HG02763 (cell line): ENCODE results near the gene BNC2.
"Not testable (repeated sequence)": the region's sequence is repeated elsewhere in the genome, so short reads cannot be mapped to it uniquely, and the experiment has no call there.

Source experiments
- ATAC-seq: cut with Tn5 transposase; IDR thresholded peaks from one replicate; pipeline ENCODE4 v1.9.1; 2021; ENCODE audit warnings: mild to moderate bottlenecking, moderate library complexity; ENCODE audit not compliant: unreplicated experiment

The BNC2 gene

GRCh38 chr9:16870596-16871335 lies at the start of gene BNC2:
TSS of gene BNC2 (minus strand) at chr9:16870670. CDS start at chr9:16870648, 22 bp downstream.
- ATAC-seq, result no peak

- ATAC-seq, result no peak
These were observed 48.5 kb upstream of the BNC2 start for GRCh38 chr9:16918920-16919319.

GRCh38 chr9:16915126-16915831 lies 44.8 kb upstream of the BNC2 start:
- no peak for ATAC-seq

- no peak for ATAC-seq
These were observed 41.7 kb upstream of the BNC2 start for GRCh38 chr9:16912197-16912596.

GRCh38 chr9:16908206-16908605 lies 37.7 kb upstream of the BNC2 start:
- ATAC-seq, result not testable (repeated sequence)

GRCh38 chr9:16904655-16905054 lies 34.2 kb upstream of the BNC2 start:
- ATAC-seq, result no peak

- no peak for ATAC-seq
These were observed 31.1 kb upstream of the BNC2 start for GRCh38 chr9:16901590-16901989.

- no peak for ATAC-seq
These were observed 29.1 kb upstream of the BNC2 start for GRCh38 chr9:16899606-16900005.

GRCh38 chr9:16898464-16898863 lies 28.0 kb upstream of the BNC2 start:
- ATAC-seq, result no peak

GRCh38 chr9:16888594-16888993 lies 18.1 kb upstream of the BNC2 start:
- ATAC-seq, result no peak

GRCh38 chr9:16885931-16886330 lies 15.5 kb upstream of the BNC2 start:
- no peak for ATAC-seq

GRCh38 chr9:16884952-16885513 lies 14.6 kb upstream of the BNC2 start:
- ATAC-seq, result no peak

- no peak for ATAC-seq
These were observed 13.9 kb upstream of the BNC2 start for GRCh38 chr9:16884373-16884772.

GRCh38 chr9:16883586-16883985 lies 13.1 kb upstream of the BNC2 start:
- no peak for ATAC-seq

- ATAC-seq, result not testable (repeated sequence)
These were observed 12.0 kb upstream of the BNC2 start for GRCh38 chr9:16882440-16882839.

- ATAC-seq, result no peak
These were observed 8.9 kb upstream of the BNC2 start for GRCh38 chr9:16879416-16879815.

GRCh38 chr9:16877256-16877655 lies 6.8 kb upstream of the BNC2 start:
- no peak for ATAC-seq

GRCh38 chr9:16873126-16873802 lies 2.8 kb upstream of the BNC2 start:
- no peak for ATAC-seq

GRCh38 chr9:16871336-16872151 lies 1.1 kb upstream of the BNC2 start:
- ATAC-seq, result no peak

- no peak for ATAC-seq
These were observed 431 bp downstream of the BNC2 start for GRCh38 chr9:16869882-16870595.
